ENCODE data around the gene C1orf226. TPM values are rescaled to one million over a fixed set of nuclear protein-coding genes. Genes with fewer than 3 reads are reported as not detected.

Gene C1orf226
- total and polyA plus RNA-seq, 9 of the 15 experiments (the other 6 are each of a cell fraction or from before 2014, with no cell fraction given) = 0.10 to 1.4 (median 0.47) TPM

DNA sequence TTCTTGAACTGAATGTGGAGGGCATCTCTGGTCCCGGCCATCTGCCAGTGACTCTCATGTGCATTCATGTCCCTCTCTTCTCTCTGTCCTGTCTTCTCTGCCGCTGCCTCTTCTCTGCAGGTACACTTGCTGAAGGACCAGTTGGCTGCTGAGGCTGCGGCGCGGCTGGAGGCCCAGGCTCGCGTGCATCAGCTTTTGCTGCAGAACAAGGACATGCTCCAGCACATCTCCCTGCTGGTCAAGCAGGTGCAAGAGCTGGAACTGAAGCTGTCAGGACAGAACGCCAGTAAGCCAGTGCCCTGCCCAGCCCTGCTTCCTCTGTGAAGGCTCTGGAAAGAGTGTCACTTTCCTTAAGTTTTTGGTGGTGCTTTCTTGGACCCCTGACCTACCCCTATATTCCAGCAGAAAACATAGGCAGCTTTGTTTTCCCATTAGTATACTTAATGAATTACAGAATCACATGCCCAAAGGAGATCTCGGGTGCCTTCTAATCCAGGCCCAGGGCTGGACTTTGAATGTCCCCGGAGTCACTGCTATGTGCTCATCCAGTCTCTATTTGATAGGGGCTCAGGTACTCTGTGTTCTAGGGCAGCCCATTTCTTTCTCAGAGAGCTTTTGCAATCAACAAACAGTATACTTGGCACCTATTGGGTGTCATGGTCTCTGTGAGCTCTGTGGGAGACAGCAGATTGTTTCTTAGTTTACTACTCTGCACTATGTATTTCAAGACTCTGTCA, 16.1 kb upstream of the C1orf226 start:
- no peak overlapping the region for H3K4me3 ChIP-seq
- H3K4me2 ChIP-seq (ENCODE audit: insufficient read depth, low read length) = no peak overlapping the region
- POLR2A ChIA-PET = interaction anchor here (0.7 kb wide), 1 partner anchor 22 kb away, joined by 4 read pairs; no protein-coding TSS in a partner anchor
- H2AFZ ChIP-seq (ENCODE audit: low read depth, low read length) = no peak overlapping the region
- no peak for DNase-seq (ENCODE audit: extremely low read depth in 1 of 4, low spot score in 3 of 4)
- peaks cover 13 to 15% of the 10 kb centered on the region in 2 experiments; a peak in 4 of 5 replicates for H3K4me1 ChIP-seq (replicated peaks in 1 of 2; ENCODE audit: control insufficient read depth in 2 of 2, insufficient read depth in 2 of 2, low read length in 2 of 2)
- no peak for FAIRE-seq
- no peaks in the 10 kb centered on the region for H3K36me3 ChIP-seq (ENCODE audit: control insufficient read depth, insufficient read depth, low read length)
- WGBS (ENCODE audit: insufficient coverage, low coverage, missing lambda C conversion rate) = 74% methylated on average over 9 of the region's 10 CpGs
- H3K9ac ChIP-seq (ENCODE audit: insufficient read depth in 1 of 2, low read depth in 2 of 2, low read length in 2 of 2) = no peak overlapping the region
- no peaks in the 10 kb centered on the region for H3K9me3 ChIP-seq (replicated peaks; ENCODE audit: control insufficient read depth, insufficient read depth, low read depth, low read length)
- TF ChIP-seq ZNF175 (CRISPR knock-in tag; IDR thresholded peaks at IDR 0.05; ENCODE audit: low read depth) (no peak), ZNF764 (CRISPR knock-in tag; IDR thresholded peaks at IDR 0.05; ENCODE audit: low read depth) (no peak), KLF10 (CRISPR knock-in tag; IDR thresholded peaks at IDR 0.05) (no peak), ZNF316 (IDR thresholded peaks at IDR 0.05) (no peak), PHTF2 (CRISPR knock-in tag; IDR thresholded peaks at IDR 0.05) (no peak), GATAD2B (IDR thresholded peaks at IDR 0.05; ENCODE audit: borderline replicate concordance) (no peak), MECOM (CRISPR knock-in tag; IDR thresholded peaks at IDR 0.05) (no peak), THRAP3 (IDR thresholded peaks at IDR 0.05; ENCODE audit: borderline replicate concordance) (no peak), ZNF174 (CRISPR knock-in tag; IDR thresholded peaks at IDR 0.05) (no peak)
- TF ChIP-seq, protein P1, sequence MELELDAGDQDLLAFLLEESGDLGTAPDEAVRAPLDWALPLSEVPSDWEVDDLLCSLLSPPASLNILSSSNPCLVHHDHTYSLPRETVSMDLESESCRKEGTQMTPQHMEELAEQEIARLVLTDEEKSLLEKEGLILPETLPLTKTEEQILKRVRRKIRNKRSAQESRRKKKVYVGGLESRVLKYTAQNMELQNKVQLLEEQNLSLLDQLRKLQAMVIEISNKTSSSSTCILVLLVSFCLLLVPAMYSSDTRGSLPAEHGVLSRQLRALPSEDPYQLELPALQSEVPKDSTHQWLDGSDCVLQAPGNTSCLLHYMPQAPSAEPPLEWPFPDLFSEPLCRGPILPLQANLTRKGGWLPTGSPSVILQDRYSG (tag; conservative IDR thresholded peaks at IDR 0.05; ENCODE audit: low read depth) = no peak
- TF ChIP-seq, protein P2, sequence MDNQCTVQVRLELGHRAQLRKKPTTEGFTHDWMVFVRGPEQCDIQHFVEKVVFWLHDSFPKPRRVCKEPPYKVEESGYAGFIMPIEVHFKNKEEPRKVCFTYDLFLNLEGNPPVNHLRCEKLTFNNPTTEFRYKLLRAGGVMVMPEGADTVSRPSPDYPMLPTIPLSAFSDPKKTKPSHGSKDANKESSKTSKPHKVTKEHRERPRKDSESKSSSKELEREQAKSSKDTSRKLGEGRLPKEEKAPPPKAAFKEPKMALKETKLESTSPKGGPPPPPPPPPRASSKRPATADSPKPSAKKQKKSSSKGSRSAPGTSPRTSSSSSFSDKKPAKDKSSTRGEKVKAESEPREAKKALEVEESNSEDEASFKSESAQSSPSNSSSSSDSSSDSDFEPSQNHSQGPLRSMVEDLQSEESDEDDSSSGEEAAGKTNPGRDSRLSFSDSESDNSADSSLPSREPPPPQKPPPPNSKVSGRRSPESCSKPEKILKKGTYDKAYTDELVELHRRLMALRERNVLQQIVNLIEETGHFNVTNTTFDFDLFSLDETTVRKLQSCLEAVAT (IDR thresholded peaks at IDR 0.05) = no peak
- TF ChIP-seq, protein P3, sequence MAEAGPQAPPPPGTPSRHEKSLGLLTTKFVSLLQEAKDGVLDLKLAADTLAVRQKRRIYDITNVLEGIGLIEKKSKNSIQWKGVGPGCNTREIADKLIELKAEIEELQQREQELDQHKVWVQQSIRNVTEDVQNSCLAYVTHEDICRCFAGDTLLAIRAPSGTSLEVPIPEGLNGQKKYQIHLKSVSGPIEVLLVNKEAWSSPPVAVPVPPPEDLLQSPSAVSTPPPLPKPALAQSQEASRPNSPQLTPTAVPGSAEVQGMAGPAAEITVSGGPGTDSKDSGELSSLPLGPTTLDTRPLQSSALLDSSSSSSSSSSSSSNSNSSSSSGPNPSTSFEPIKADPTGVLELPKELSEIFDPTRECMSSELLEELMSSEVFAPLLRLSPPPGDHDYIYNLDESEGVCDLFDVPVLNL (CRISPR knock-in tag; IDR thresholded peaks at IDR 0.05; ENCODE audit: low read depth) = no peak
- CTCF ChIA-PET (ENCODE audit: low intra/inter-chr PET ratio) = no interaction called here
- H3K27ac ChIP-seq (ENCODE audit: extremely low read depth, low read depth, low read length) = no peak overlapping the region
- H4K20me1 ChIP-seq (replicated peaks; ENCODE audit: control insufficient read depth, insufficient read depth, low read length) = no peaks in the 10 kb centered on the region
- no TSS peak for BruUV-seq (replicated peaks)
- no peak for ATAC-seq
- H3K79me2 ChIP-seq (ENCODE audit: control insufficient read depth, insufficient read depth, low read length) = no peaks in the 10 kb centered on the region
- no peaks in the 10 kb centered on the region for H3K27me3 ChIP-seq (ENCODE audit: control insufficient read depth in 2 of 2, insufficient read depth in 2 of 2, low read length in 2 of 2)
- no peaks in the 10 kb centered on the region for H3K9me1 ChIP-seq (ENCODE audit: control insufficient read depth, insufficient read depth, low read length)
- intact Hi-C loops (cut with micrococcal nuclease) = no loop called here
- in situ Hi-C loops (cut with MboI) = no loop called here
